ENCODE results near the gene MIGA2. TPM values are rescaled to one million over a fixed set of nuclear protein-coding genes. Genes with fewer than 3 reads are reported as not detected.

The MIGA2 gene
- total RNA-seq, 1 donor from 2014 or later: 19.7 TPM

DNA sequence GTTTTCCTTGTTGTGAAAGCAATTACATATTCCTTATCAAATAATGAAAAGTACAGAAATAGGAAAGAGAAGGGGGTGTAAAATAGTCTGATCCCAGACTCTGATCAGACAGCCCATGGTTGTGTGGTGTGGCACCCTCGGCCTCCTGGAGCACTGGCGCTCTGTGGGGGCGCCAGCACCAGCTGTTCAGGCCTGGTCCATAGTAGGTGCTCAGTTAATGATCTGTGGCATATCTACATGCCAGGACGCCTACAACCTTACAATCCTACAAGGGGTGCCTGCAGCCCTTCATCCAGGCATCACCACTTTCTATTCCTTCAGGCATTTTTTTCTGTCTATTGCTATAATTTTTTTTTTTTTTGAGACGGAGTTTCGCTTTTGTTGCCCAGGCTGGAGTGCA is 16.6 kb downstream of the MIGA2 start:
- Mint-ChIP-seq H3K36me3 (ENCODE audit: low read depth) (peaks cover 9% of the 10 kb centered on the region), H3K9me3 (ENCODE audit: low read depth) (no peaks in the 10 kb centered on the region), H3K27me3 (ENCODE audit: low read depth) (no peaks in the 10 kb centered on the region), H3K4me1 (ENCODE audit: low read depth) (no peaks in the 10 kb centered on the region), H3K4me3 (ENCODE audit: unreplicated experiment) (no peak overlapping the region), H3K27ac (ENCODE audit: unreplicated experiment) (no peak overlapping the region)
- no peak for DNase-seq (ENCODE audit: low spot score)
- TF ChIP-seq, protein P1, sequence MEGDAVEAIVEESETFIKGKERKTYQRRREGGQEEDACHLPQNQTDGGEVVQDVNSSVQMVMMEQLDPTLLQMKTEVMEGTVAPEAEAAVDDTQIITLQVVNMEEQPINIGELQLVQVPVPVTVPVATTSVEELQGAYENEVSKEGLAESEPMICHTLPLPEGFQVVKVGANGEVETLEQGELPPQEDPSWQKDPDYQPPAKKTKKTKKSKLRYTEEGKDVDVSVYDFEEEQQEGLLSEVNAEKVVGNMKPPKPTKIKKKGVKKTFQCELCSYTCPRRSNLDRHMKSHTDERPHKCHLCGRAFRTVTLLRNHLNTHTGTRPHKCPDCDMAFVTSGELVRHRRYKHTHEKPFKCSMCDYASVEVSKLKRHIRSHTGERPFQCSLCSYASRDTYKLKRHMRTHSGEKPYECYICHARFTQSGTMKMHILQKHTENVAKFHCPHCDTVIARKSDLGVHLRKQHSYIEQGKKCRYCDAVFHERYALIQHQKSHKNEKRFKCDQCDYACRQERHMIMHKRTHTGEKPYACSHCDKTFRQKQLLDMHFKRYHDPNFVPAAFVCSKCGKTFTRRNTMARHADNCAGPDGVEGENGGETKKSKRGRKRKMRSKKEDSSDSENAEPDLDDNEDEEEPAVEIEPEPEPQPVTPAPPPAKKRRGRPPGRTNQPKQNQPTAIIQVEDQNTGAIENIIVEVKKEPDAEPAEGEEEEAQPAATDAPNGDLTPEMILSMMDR (IDR thresholded peaks at IDR 0.05): no peak

DNA sequence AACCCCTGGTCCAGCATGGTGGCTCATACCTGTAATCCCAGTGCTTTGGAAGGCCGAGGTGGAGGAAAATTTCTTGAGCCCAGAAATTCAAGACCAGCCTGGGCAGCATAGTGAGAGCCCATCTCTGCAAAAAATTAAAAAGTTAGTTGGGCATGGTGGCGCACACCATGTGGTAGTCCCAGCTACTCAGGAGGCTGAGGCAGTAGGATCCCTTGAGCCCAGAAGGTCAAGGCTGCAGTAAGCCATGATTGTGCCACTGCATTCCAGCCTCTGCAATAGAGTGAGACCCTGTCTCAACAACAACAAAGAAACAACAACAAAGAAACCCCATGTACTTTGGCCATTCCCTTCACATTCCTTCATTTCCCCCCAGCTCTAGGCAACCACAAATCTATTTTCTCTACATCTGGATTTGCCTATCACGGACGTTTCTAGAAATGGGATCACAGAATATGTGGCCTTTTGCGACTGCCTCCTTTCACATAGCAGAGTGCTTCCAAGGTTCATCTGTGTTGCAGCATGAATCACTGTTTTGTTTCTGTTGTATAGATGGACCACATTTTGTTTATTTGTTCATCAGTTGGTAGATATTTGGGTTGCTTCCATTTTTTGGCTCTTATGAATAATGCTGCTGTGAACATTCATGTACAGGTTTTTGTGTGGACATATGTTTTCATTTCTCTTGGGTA is 17.9 kb downstream of the MIGA2 start:
- Mint-ChIP-seq H3K27me3 (ENCODE audit: low read depth) (no peaks in the 10 kb centered on the region), H3K27ac (ENCODE audit: unreplicated experiment) (no peak overlapping the region), H3K4me3 (ENCODE audit: unreplicated experiment) (no peak overlapping the region), H3K9me3 (ENCODE audit: low read depth) (no peaks in the 10 kb centered on the region), H3K4me1 (ENCODE audit: low read depth) (no peaks in the 10 kb centered on the region), H3K36me3 (ENCODE audit: low read depth) (peaks cover 8% of the 10 kb centered on the region)
- TF ChIP-seq, protein P1 (IDR thresholded peaks at IDR 0.05): no peak
- no peak for DNase-seq (ENCODE audit: low spot score)

DNA sequence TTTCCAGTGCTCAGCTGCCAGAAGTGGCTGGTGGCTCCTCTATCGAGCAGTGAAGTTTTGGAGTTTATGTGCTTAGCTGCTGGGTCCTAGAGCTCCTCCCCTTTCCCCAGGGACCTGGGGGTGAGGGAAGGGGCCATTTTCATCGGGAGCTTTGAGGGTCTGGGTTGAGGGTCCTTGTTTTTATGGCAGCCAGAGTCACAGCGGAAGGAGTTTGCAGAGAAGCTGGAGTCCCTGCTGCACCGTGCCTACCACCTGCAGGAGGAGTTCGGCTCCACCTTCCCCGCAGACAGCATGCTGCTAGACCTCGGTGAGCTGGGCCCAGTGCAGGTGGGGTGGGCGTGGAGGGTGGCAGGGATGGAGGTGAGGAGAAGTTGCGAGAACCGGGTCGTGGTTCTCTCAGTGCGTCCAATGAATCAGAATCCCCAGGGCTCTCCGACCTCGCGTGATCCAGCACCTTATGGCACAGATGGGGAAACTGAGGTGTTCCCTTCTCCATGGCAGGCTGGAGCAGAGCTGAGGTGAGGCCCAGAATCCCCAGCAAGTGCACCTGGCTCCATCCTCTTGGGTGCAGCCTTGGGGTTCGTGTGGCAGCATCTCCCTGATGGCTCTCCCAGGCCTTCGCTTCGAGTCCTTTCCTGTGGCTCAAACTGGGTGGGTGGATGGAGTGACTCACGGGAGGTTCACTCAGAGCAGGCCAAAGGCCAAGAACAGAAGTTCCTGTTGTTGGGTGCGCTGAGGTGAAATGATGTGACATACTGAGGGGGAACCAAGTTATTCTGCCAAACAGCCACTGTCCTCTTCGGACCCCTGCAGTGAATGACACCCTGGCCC is 22.8 kb downstream of the MIGA2 start:
- Mint-ChIP-seq H3K36me3 (ENCODE audit: low read depth) (peaks cover 10% of the 10 kb centered on the region), H3K4me1 (ENCODE audit: low read depth) (no peaks in the 10 kb centered on the region), H3K27ac (ENCODE audit: unreplicated experiment) (no peak overlapping the region), H3K27me3 (ENCODE audit: low read depth) (no peaks in the 10 kb centered on the region), H3K4me3 (ENCODE audit: unreplicated experiment) (no peak overlapping the region), H3K9me3 (ENCODE audit: low read depth) (no peaks in the 10 kb centered on the region)
- TF ChIP-seq, protein P1 (IDR thresholded peaks at IDR 0.05): no peak
- no peak for DNase-seq (ENCODE audit: low spot score)

- Mint-ChIP-seq H3K36me3 (ENCODE audit: low read depth) (peaks cover 9% of the 10 kb centered on the region), H3K9me3 (ENCODE audit: low read depth) (no peaks in the 10 kb centered on the region), H3K4me3 (ENCODE audit: unreplicated experiment) (no peak overlapping the region), H3K27ac (ENCODE audit: unreplicated experiment) (no peak overlapping the region), H3K27me3 (ENCODE audit: low read depth) (no peaks in the 10 kb centered on the region), H3K4me1 (ENCODE audit: low read depth) (no peaks in the 10 kb centered on the region)
- no peak for DNase-seq (ENCODE audit: low spot score)
- TF ChIP-seq, protein P1 (IDR thresholded peaks at IDR 0.05): no peak
Observed at GRCh38 chr9:129059796-129060785, 23.7 kb downstream of the MIGA2 start.

GRCh38 chr9:129060991-129061390 is 24.6 kb downstream of the MIGA2 start:
- Mint-ChIP-seq H3K4me1 (ENCODE audit: low read depth) (no peaks in the 10 kb centered on the region), H3K36me3 (ENCODE audit: low read depth) (peaks cover 9% of the 10 kb centered on the region), H3K27me3 (ENCODE audit: low read depth) (no peaks in the 10 kb centered on the region), H3K9me3 (ENCODE audit: low read depth) (no peaks in the 10 kb centered on the region), H3K4me3 (ENCODE audit: unreplicated experiment) (no peak overlapping the region), H3K27ac (ENCODE audit: unreplicated experiment) (no peak overlapping the region)
- DNase-seq (ENCODE audit: low spot score): no peak
- TF ChIP-seq, protein P1 (IDR thresholded peaks at IDR 0.05): no peak
